Measurements from ENCODE around the gene KDSR.

Gene KDSR

DNA sequence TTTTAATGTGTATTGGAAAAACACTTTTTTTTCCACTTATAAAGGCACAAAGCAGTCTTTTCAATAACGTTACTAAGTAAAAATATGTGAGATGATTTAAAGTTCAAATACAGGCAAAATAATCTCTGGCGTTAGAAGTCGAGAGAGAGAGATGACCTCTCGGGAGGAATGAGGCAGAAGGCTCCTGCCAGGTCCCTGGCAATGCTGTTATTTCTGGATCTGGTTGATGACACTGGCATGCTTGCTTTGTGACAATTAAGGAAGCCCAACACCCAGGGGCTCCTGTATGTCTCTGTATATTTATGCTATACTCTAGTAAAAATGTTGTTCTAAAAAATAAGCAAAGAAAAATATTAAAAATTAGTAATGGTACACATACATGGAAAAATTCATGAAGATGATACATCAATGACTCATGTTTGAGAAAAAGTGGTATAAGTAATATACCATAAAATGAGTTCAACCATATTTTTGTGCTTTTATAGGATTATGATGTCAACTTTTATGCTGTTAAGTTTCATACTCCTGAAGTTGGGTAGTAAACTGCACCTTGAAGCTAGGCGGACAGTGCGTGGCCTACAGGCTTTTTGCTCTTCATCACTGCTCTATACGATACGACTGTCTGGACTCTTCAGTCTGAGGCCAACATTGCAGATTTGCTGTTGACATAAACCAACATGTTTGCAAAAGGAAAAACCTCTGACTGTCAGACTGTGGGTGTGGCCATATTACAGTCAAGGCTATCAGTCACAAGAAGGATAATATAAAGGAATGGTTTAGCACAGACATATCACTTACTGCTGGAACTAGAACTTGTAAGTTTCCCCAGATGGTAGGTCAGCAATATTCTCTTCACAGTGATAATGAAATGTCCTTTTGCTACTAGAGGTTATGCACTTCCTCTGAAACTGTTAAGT, 35.5 kb upstream of the KDSR start:
- TF ChIP-seq, protein P1, sequence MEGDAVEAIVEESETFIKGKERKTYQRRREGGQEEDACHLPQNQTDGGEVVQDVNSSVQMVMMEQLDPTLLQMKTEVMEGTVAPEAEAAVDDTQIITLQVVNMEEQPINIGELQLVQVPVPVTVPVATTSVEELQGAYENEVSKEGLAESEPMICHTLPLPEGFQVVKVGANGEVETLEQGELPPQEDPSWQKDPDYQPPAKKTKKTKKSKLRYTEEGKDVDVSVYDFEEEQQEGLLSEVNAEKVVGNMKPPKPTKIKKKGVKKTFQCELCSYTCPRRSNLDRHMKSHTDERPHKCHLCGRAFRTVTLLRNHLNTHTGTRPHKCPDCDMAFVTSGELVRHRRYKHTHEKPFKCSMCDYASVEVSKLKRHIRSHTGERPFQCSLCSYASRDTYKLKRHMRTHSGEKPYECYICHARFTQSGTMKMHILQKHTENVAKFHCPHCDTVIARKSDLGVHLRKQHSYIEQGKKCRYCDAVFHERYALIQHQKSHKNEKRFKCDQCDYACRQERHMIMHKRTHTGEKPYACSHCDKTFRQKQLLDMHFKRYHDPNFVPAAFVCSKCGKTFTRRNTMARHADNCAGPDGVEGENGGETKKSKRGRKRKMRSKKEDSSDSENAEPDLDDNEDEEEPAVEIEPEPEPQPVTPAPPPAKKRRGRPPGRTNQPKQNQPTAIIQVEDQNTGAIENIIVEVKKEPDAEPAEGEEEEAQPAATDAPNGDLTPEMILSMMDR (IDR thresholded peaks at IDR 0.05; ENCODE audit: low read length, missing control alignments), result no peak
- DNase-seq (ENCODE audit: low read depth), result no peak
- H3K4me3 ChIP-seq (replicated peaks; ENCODE audit: low read depth, low read length), result no peak overlapping the region

DNA sequence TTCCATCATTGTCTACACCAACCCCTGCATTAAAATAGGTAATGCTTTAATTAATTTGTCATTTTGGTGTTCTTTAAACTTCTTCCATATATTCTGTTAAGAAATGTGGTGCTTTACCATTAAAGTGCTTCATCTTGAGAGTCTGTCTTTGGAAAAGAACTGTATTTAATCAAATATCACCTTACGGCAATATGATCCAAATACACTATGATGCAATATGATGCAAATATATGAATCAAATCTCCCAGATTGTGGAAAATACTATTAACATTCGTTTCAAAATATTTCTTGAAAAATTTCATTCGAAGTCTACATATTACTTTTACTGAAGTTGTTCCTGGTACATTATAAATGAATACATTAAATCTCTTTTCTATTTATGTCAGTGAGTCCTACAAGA, 32.3 kb upstream of the KDSR start:
- no peak overlapping the region for H3K4me3 ChIP-seq (replicated peaks; ENCODE audit: low read depth, low read length)
- TF ChIP-seq, protein P1 (IDR thresholded peaks at IDR 0.05; ENCODE audit: low read length, missing control alignments), result no peak

DNA sequence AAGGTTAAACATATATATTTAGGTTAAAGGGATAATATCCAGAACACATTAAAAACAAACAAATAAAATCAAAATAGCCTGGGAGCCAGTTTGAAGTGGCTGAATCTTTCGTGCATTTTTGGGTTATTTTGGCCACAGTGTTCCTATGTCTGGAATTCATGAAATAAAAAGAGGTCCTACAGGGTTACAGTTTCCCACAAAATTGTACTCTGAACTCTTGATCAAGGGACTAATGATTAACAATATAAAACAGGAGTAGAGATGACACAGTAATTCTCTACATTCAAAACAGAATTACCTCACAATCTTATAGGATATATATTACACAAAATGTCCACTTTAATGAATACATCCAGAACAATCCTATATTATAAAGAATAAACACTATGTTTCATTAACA, 30.3 kb upstream of the KDSR start:
- no peak overlapping the region for H3K4me3 ChIP-seq (replicated peaks; ENCODE audit: low read depth, low read length)
- no peak for DNase-seq (ENCODE audit: low read depth)
- TF ChIP-seq, protein P1 (IDR thresholded peaks at IDR 0.05; ENCODE audit: low read length, missing control alignments), result no peak

More for the DNA sequence above, 32.3 kb upstream of the KDSR start:
- no peak for DNase-seq (ENCODE audit: low read depth)

- no peak overlapping the region for H3K4me3 ChIP-seq (replicated peaks; ENCODE audit: low read depth, low read length)
- TF ChIP-seq, protein P1 (IDR thresholded peaks at IDR 0.05; ENCODE audit: low read length, missing control alignments), result no peak
- no peak for DNase-seq (ENCODE audit: low read depth)
Measured at GRCh38 chr18:63395503-63395902, 28.5 kb upstream of the KDSR start.

- no peak for DNase-seq (ENCODE audit: low read depth)
- TF ChIP-seq, protein P1 (IDR thresholded peaks at IDR 0.05; ENCODE audit: low read length, missing control alignments), result no peak
- no peak overlapping the region for H3K4me3 ChIP-seq (replicated peaks; ENCODE audit: low read depth, low read length)
Measured at GRCh38 chr18:63394954-63395353, 27.9 kb upstream of the KDSR start.

GRCh38 chr18:63387861-63388260, 20.9 kb upstream of the KDSR start:
- TF ChIP-seq, protein P1 (IDR thresholded peaks at IDR 0.05; ENCODE audit: low read length, missing control alignments), result no peak
- DNase-seq (ENCODE audit: low read depth), result no peak
- no peak overlapping the region for H3K4me3 ChIP-seq (replicated peaks; ENCODE audit: low read depth, low read length)

DNA sequence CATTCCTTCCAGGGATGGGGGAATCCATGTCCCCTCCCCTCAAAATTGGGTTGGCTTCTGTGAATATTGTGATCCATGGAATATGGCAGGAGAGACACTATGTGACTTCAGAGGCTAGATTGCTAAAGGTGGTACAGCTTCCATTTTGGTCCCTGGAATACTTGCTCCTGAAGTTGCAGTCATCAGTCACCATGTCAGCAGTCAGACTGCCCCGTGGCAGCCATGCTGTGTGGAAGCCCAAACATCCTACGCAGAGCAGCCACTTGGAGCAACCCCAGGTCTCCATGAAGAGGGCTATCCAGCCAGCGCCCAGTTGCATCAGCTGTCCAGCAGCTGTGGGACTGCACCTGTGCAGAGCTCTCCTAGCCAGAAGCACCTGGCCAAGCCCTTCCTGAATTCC, 15.8 kb upstream of the KDSR start:
- no peak for DNase-seq (ENCODE audit: low read depth)
- no peak overlapping the region for H3K4me3 ChIP-seq (replicated peaks; ENCODE audit: low read depth, low read length)
- TF ChIP-seq, protein P1 (IDR thresholded peaks at IDR 0.05; ENCODE audit: low read length, missing control alignments), result no peak
